HepG2 (cell line): ENCODE results near the gene DPAGT1. TPM values are rescaled to one million over a fixed set of nuclear protein-coding genes. Genes with fewer than 3 reads are reported as not detected.

Source experiments
- ASH2L ChIP-seq: fragments of 300-600, 200-600 bp; sonication (generic); IDR thresholded peaks from 2 replicates; pipeline ENCODE4 v1.7.0; 2017; ENCODE audit warnings: low read depth, mild to moderate bottlenecking, moderate library complexity, mixed read lengths, low read length; ENCODE audit not compliant: insufficient read length
- ATF3 ChIP-seq: sonication (generic); formaldehyde crosslinking; IDR thresholded peaks from 2 replicates; pipeline ENCODE4 v1.4.0; 2020; ENCODE audit warnings: missing genetic modification reagents
- DMTF1 ChIP-seq: sonication (generic); formaldehyde crosslinking; IDR thresholded peaks from 2 replicates; pipeline ENCODE4 v1.4.0; 2020; ENCODE audit warnings: mild to moderate bottlenecking, missing genetic modification reagents
- HOXA3 ChIP-seq: sonication (generic); formaldehyde crosslinking; IDR thresholded peaks from 2 replicates; pipeline ENCODE4 v1.5.0; 2020; ENCODE audit warnings: missing genetic modification reagents
- JUND ChIP-seq: sonication (generic); formaldehyde crosslinking; IDR thresholded peaks from 2 replicates; pipeline ENCODE4 v1.8.0; 2022; ENCODE audit warnings: mild to moderate bottlenecking, missing genetic modification reagents
- KLF15 ChIP-seq: sonication (generic); formaldehyde crosslinking; IDR thresholded peaks from 2 replicates; pipeline ENCODE4 v1.8.1; 2023; ENCODE audit warnings: borderline replicate concordance, mild to moderate bottlenecking, inconsistent platforms, missing genetic modification reagents, mixed read lengths
- LCORL ChIP-seq, 2 experiments: fragments of 450-650 bp in 1 of 2; sonication (generic) in 1 of 2; formaldehyde crosslinking in 1 of 2; IDR thresholded peaks; 2 replicates each; pipeline versions ENCODE4 v1.5.0 to v1.6.1; 2017 to 2020; ENCODE audit warnings: antibody characterized with exemption in 1 of 2, missing genetic modification reagents in 1 of 2
- SMARCC2 ChIP-seq: fragments of 450-650 bp; IDR thresholded peaks from 2 replicates; pipeline ENCODE4 v1.6.1; 2017; ENCODE audit warnings: antibody characterized with exemption, mild to moderate bottlenecking
- STAT5B ChIP-seq: sonication (generic); formaldehyde crosslinking; IDR thresholded peaks from 2 replicates; pipeline ENCODE4 v1.4.0; 2020; ENCODE audit warnings: missing genetic modification reagents
- TFDP2 ChIP-seq: sonication (generic); formaldehyde crosslinking; IDR thresholded peaks from 2 replicates; pipeline ENCODE4 v1.4.0; 2020; ENCODE audit warnings: missing genetic modification reagents
- ZFP37 ChIP-seq: sonication (generic); formaldehyde crosslinking; IDR thresholded peaks from 2 replicates; pipeline ENCODE4 v1.4.0; 2020; ENCODE audit warnings: missing genetic modification reagents, borderline replicate concordance
- ZFYVE20 ChIP-seq: sonication (generic); formaldehyde crosslinking; IDR thresholded peaks from 2 replicates; pipeline ENCODE4 v1.8.0; 2023; ENCODE audit warnings: low read depth, mild to moderate bottlenecking, moderate library complexity, missing genetic modification reagents, borderline replicate concordance
- ZMAT3 ChIP-seq: sonication (generic); formaldehyde crosslinking; conservative IDR thresholded peaks from 2 replicates; pipeline ENCODE4 v1.7.0; 2021; ENCODE audit warnings: missing genetic modification reagents
- ZNF124 ChIP-seq: sonication (generic); formaldehyde crosslinking; IDR thresholded peaks from 2 replicates; pipeline ENCODE4 v1.4.0; 2020; ENCODE audit warnings: missing genetic modification reagents
- ZNF160 ChIP-seq: sonication (generic); formaldehyde crosslinking; IDR thresholded peaks from 2 replicates; pipeline ENCODE4 v1.8.0; 2022; ENCODE audit warnings: mild to moderate bottlenecking, inconsistent platforms, missing genetic modification reagents
- ZNF280D ChIP-seq: sonication (generic); formaldehyde crosslinking; IDR thresholded peaks from 2 replicates; pipeline ENCODE4 v1.5.1; 2020; ENCODE audit warnings: mild to moderate bottlenecking, missing genetic modification reagents
- ZNF644 ChIP-seq: IDR thresholded peaks from 2 replicates; pipeline ENCODE4 v1.6.1; 2016; ENCODE audit warnings: low read depth
- ZNF784 ChIP-seq: sonication (generic); formaldehyde crosslinking; IDR thresholded peaks from 2 replicates; pipeline ENCODE4 v1.5.1; 2020; ENCODE audit warnings: missing genetic modification reagents, mild to moderate bottlenecking, borderline replicate concordance
- ZNF790 ChIP-seq: sonication (generic); formaldehyde crosslinking; IDR thresholded peaks from 2 replicates; pipeline ENCODE4 v1.8.0; 2022; ENCODE audit warnings: missing genetic modification reagents, mild to moderate bottlenecking, borderline replicate concordance
- ZNF816 ChIP-seq: sonication (generic); formaldehyde crosslinking; IDR thresholded peaks from 2 replicates; pipeline ENCODE4 v1.8.0; 2022; ENCODE audit warnings: missing genetic modification reagents, mild to moderate bottlenecking, borderline replicate concordance
- ZSCAN12 ChIP-seq: sonication (generic); formaldehyde crosslinking; IDR thresholded peaks from 2 replicates; pipeline ENCODE4 v1.9.0; 2021; ENCODE audit warnings: mild to moderate bottlenecking, missing genetic modification reagents
- polyA plus RNA-seq, 8 experiments: library from polyadenylated mRNA; depleted of rRNA in 3 of 8; stranded (reverse) in 7 of 8; unstranded in 1 of 8; fragments of >200 nt; fragmentation: Illumina TruSeq in 4 of 8; extraction: Trizol in 4 of 8; gene quantifications; 2 replicates each; pipeline versions ENCODE4 v1.2.1 to v1.2.3, GENCODE V29; 2011 to 2016; ENCODE audit warnings: low read depth in 4 of 8, missing spikeins in 1 of 8, mixed read lengths in 1 of 8; ENCODE audit not compliant: insufficient read depth in 1 of 8
- total RNA-seq, 5 experiments: library from RNA; depleted of rRNA; stranded (reverse); fragments of >200 nt; fragmentation: Illumina TruSeq; extraction: Trizol; gene quantifications; 2 replicates each; pipeline ENCODE4 v1.2.3, GENCODE V29; 2016; ENCODE audit warnings: low read depth in 1 of 5

The DPAGT1 gene
- total and polyA plus RNA-seq, 2 of the 13 experiments (the other 11 are each of a cell fraction or from before 2014, with no cell fraction given), result 37.6 to 70.7 TPM

GRCh38 chr11:119084663-119085436, 16.8 kb downstream of the DPAGT1 start, which contains the start of gene HMBS (continued):
- TF ChIP-seq ZNF790 (CRISPR knock-in tag) (0 out of 2 replicates have a peak, but pooled peaks have one; percentile 61), ZMAT3 (peak; percentile 29; the same call in 1 of the 2 replicates), STAT5B (CRISPR knock-in tag) (0 out of 2 replicates have a peak, but pooled peaks have one; percentile 53), ZNF124 (CRISPR knock-in tag) (0 out of 2 replicates have a peak, but pooled peaks have one; percentile 18), KLF15 (0 out of 2 replicates have a peak, but pooled peaks have one; percentile 22), ZSCAN12 (CRISPR knock-in tag) (0 out of 2 replicates have a peak, but pooled peaks have one; percentile 61), ZNF160 (CRISPR knock-in tag) (no peak), ZNF644 (CRISPR knock-in tag) (no peak), SMARCC2 (no peak), LCORL (IDR thresholded peaks at IDR 0.05) (no peak), LCORL (CRISPR knock-in tag; IDR thresholded peaks at IDR 0.05) (no peak), ZFP37 (CRISPR knock-in tag) (no peak), ZFYVE20 (CRISPR knock-in tag) (no peak), DMTF1 (CRISPR knock-in tag) (no peak), ASH2L (peak; percentile 90), ZNF784 (CRISPR knock-in tag) (peak; percentile 49; the same call in 1 of the 2 replicates), HOXA3 (peak; percentile 79), TFDP2 (peak; percentile 97), ATF3 (CRISPR knock-in tag) (no peak), JUND (CRISPR knock-in tag) (no peak), ZNF816 (CRISPR knock-in tag) (no peak), ZNF280D (CRISPR knock-in tag) (no peak)
